Activated CD8-positive, alpha-beta memory T cell treated with anti-CD3 and anti-CD28 coated beads for 4 hours (primary cell): ENCODE measurements around the gene EOLA2.
"Not testable (repeated sequence)": the region's sequence is repeated elsewhere in the genome, so short reads cannot be mapped to it uniquely, and the experiment has no call there.

Experiments used
- DNase-seq, 2 donors: peaks; one replicate each; pipeline ENCODE4 v3.0.0-alpha.2; 2020; ENCODE audit warnings: low read depth in 2 of 2

The EOLA2 gene

GRCh38 chrX:149938427-149938880 is at the start of gene EOLA2:
Gene EOLA2, minus strand, starts transcription at chrX:149938491. Its CDS starts 4,617 bp downstream, at chrX:149933874.
- peak; percentile 79 to 88 for DNase-seq

GRCh38 chrX:149987613-149988012 is 49.3 kb upstream of the EOLA2 start:
- DNase-seq: no peak

GRCh38 chrX:149984411-149984810 is 46.1 kb upstream of the EOLA2 start:
- no peak for DNase-seq

GRCh38 chrX:149982310-149982709 is 44.0 kb upstream of the EOLA2 start:
- no peak for DNase-seq

GRCh38 chrX:149979126-149979644 is 40.9 kb upstream of the EOLA2 start:
- no peak for DNase-seq

GRCh38 chrX:149962859-149963757 is 24.8 kb upstream of the EOLA2 start:
- DNase-seq: no peak

GRCh38 chrX:149962010-149962409 is 23.7 kb upstream of the EOLA2 start:
- no peak for DNase-seq

GRCh38 chrX:149961572-149961971 is 23.3 kb upstream of the EOLA2 start:
- DNase-seq: no peak

- no peak for DNase-seq
Measured at GRCh38 chrX:149950681-149951080, 12.4 kb upstream of the EOLA2 start.

- DNase-seq: no peak
Measured at GRCh38 chrX:149949743-149950436, 11.6 kb upstream of the EOLA2 start.

GRCh38 chrX:149948016-149948415 is 9.7 kb upstream of the EOLA2 start:
- DNase-seq: no peak

GRCh38 chrX:149946932-149947331 is 8.6 kb upstream of the EOLA2 start:
- not testable (repeated sequence) for DNase-seq

GRCh38 chrX:149945820-149946219 is 7.5 kb upstream of the EOLA2 start:
- DNase-seq: not testable (repeated sequence)

GRCh38 chrX:149945087-149945670 is 6.9 kb upstream of the EOLA2 start:
- not testable (repeated sequence) for DNase-seq

GRCh38 chrX:149940674-149941024 is 2.4 kb upstream of the EOLA2 start:
- not testable (repeated sequence) for DNase-seq

GRCh38 chrX:149939905-149940673 is 1.8 kb upstream of the EOLA2 start:
- DNase-seq: peak; percentile 79 to 83

- DNase-seq: no peak
Measured at GRCh38 chrX:149939655-149939904, 1.3 kb upstream of the EOLA2 start.

- peak; percentile 72 to 82 for DNase-seq
Measured at GRCh38 chrX:149938881-149939654, 777 bp upstream of the EOLA2 start.

- no peak for DNase-seq
Measured at GRCh38 chrX:149937871-149938426, 342 bp downstream of the EOLA2 start.

- not testable (repeated sequence) for DNase-seq
Measured at GRCh38 chrX:149937328-149937727, 963 bp downstream of the EOLA2 start.

GRCh38 chrX:149933547-149933946 is 4.7 kb downstream of the EOLA2 start:
- not testable (repeated sequence) for DNase-seq
